LHCN-M2 (cell line): Measurements from ENCODE around the gene ADAMTS5. TPM values are rescaled to one million over a fixed set of nuclear protein-coding genes. Genes with fewer than 3 reads are reported as not detected.

Source experiments
- DNase-seq: peaks from one replicate; pipeline ENCODE4 v3.0.0-alpha.2; 2012; ENCODE audit warnings: low read depth
- total RNA-seq: library from RNA; depleted of rRNA; stranded (reverse); fragments of >200 nt; gene quantifications from 2 replicates; pipeline ENCODE4 v1.2.3, GENCODE V29; 2014; rRNA removed

ADAMTS5 gene
- total RNA-seq, 1 experiment from 2014 or later = 11.7 TPM

DNA sequence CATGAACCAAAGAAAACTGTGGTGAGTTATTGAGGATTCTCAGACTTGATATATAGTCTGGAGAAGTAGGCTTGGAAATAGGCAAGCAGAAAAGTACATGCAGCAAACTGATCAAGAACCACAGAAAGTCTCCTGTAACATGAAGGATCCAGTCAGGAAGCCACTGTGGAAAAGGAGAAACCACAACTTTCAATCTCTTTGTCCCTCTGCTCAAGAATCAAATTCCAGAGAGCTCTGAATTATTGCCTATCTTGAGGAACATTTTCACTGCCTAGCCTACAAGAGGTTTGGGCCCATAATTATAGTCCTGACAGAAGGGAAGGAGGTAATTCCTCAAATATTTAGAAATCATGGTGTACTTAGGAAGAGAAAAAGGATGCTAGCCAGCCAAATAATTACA is 78.6 kb downstream of the ADAMTS5 start:
- DNase-seq = peak; percentile 23

DNA sequence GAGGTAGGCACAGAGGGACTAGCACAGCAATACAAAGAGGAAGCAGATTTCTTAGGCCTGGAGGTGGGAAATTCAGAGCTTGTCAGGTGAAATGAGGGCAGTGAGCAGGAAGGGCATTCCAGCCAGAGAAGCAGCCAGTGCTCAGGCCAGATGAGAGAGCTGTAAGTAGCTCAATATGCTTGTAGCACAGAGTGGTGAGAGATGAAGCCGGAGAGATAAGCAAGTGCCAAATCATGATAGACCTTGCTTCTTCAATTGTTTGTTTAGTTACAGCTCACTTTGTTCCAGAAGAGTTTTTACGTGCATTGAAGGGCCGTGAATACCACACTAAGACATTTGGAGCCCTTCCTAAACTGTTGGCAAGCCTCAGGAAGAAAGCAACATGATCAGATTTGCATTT is 79.6 kb downstream of the ADAMTS5 start:
- DNase-seq = no peak

DNA sequence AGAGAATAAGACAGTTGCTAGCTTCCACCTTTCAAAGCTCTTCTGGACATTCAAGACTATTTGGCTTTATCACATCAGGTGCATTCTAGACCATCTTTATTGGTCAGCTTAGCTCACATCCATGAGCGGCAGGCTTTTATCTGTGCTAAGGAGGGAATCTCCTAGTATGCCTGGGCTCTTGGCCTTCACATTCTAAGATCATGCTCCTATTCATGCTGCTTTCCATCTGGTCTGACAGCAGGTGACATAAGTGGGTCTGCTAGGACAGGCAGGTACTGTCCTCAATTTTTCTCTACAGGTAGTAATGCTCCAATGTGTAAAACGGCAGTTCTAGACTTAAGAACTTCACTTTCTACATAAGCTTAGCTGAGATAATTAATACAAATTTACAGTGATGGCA is 82.5 kb downstream of the ADAMTS5 start:
- no peak for DNase-seq

GRCh38 chr21:26883768-26884167 is 83.1 kb downstream of the ADAMTS5 start:
- DNase-seq = no peak

DNA sequence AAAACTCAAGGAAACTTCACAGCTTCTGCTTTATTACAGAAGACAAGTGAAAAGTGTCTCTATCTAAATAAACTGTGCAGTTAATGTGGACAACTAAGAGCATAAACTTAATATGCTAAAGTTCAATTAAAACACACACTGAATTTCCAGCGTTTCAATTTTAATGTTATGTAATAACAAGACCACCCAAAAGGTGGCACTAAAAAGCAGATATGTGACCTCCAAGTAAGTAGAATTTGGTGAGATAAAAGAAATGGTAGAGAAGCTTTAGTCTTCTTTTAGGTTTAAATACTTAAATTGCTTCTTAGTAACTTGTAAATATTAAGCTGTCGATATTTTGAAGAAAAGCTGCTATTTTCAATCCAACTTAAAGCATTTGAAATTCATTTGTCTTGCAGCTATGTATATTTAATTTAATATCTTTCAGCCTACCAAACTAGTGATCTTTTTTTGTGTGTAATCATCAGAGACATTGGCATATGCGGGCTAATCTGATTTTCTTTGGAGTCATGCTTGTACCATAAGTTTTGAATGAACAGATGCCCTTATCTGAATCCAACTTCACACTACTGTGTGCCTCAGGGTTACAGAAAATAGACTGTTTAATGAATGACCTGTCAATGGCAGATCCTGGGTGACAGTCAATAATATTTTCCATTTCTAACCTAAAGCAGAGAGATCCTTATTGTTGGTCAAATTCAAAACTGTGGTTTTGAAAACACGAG is 85.2 kb downstream of the ADAMTS5 start:
- DNase-seq = peak; percentile 33

DNA sequence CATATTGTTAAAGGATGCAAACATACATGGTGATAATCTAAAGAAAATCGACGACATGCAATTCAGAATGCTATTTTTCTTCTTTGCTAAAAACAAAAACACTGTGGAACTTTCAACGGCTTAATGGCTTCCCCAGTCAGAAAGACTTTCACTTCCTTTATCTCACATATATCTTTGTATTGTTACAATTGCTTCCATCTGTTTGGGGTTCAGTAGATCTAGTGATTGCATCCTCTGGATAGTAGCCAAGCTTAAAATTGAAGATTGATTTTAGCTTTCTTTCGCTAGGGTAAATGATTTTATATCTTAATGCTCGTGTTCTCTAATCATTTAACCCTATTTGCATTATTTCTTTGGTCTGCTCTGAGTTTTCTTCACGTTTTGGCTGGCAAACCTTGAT is 89.9 kb downstream of the ADAMTS5 start:
- no peak for DNase-seq

DNA sequence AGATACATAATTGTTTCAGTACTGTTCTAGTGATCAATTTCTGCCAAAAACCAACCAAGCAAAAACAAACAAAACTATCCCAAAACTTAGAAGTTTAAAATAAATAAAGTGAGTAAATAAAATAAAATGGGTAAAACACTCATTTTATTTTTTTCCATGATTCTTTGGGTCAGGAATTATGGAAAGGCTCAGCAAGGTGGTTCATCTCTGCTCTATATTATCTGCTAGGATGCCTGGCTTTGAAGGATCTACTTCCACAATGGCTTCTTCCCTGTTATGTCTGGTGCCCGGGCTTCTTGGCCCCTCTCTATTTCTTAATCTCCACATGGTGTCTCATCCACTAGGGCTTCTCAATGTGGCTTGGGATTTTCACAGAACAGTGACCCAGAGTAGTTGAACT is 92.5 kb downstream of the ADAMTS5 start:
- DNase-seq = no peak

Other genes with a start within 250 kb of the ADAMTS5 start
- gene ADAMTS1, start 121.7 kb downstream of the ADAMTS5 start, total RNA-seq = 82.8 and 101 TPM in 2 replicates